HG02943 (cell line): ENCODE data around the gene SLC44A1.

Experiments
- ATAC-seq: cut with Tn5 transposase; IDR thresholded peaks from one replicate; pipeline ENCODE4 v1.9.1; 2021; ENCODE audit warnings: mild to moderate bottlenecking, low read depth, moderate library complexity; ENCODE audit not compliant: unreplicated experiment

SLC44A1 gene

GRCh38 chr9:105244003-105244733, at the start of gene SLC44A1:
Gene SLC44A1, plus strand, starts transcription at chr9:105244651. Its CDS starts 218 bp downstream, at chr9:105244869.
- ATAC-seq, result peak; percentile 87

GRCh38 chr9:105195259-105195658, 49.2 kb upstream of the SLC44A1 start:
- ATAC-seq, result no peak

DNA sequence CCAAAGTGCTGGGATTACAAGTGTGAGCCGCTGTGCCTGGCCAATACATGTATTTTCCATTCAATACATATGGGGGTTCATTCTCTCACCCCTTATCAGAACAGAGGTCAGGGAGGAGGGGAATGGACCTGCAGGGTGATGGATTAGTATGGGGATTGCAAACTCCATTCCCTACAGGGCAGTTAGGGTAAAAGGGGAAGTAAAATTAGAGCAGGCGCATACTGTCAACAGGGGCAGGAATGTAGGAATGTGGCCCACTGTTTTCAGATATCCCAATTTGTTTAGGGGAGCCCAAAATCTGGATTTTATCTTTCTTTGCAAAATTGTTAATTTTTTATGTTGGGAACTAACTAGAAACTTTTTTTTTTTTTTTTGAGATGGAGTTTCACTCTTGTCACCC, 46.4 kb upstream of the SLC44A1 start:
- ATAC-seq, result no peak

DNA sequence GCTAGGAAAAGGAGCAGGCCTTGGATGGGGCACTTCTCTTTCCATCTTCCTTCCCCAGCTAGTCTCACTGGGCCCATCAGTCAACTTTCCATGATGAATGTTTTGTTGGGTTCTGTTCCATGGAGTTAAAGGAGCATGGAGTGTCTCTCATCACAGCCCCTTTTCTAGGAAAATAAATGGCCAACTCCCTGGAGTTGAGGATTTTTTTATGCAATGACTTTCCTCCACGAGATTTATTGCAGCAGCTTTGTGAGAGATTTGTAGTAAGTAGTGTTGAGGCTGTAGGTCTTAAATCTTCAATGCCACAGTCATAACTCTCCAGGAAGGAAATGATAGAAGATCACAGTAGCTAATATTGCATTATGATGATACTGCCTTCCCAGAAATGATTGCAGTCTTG, 45.6 kb upstream of the SLC44A1 start:
- ATAC-seq, result no peak

DNA sequence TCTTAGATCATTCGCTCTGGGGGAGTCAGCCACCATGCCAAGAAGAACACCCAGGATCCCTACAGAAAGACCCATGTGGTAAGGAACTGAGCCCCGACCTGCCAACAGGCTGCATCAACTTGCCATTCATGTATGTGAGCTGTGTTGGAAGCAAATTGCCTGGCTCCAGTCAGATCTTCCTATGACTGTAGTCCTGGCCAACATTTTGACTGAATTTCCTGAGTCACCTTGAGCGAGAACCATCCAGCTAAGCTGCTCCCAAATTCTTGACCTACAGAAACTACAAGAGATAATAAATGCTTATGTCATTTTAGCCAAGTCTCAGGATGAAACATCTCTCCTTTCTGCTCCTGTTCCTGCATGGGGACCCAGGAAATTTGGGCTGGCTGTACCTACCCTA, 40.0 kb upstream of the SLC44A1 start:
- no peak for ATAC-seq

- ATAC-seq, result no peak
These were observed 38.5 kb upstream of the SLC44A1 start for GRCh38 chr9:105205787-105206495.

DNA sequence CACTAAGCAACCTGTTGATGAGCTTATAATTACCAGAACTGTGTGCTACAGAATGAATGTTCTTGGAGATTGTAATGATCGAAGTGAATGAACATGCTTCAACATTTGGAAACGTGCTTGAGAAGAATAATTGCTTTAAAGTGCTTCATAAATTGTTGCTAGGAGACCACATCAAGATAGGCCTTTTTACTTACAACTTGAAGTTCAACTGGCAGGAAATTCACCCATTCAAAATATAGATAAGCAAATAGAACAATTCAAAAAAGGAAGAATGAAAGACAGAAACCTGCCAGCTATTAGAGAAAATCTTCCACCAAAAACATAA, 38.0 kb upstream of the SLC44A1 start:
- no peak for ATAC-seq

DNA sequence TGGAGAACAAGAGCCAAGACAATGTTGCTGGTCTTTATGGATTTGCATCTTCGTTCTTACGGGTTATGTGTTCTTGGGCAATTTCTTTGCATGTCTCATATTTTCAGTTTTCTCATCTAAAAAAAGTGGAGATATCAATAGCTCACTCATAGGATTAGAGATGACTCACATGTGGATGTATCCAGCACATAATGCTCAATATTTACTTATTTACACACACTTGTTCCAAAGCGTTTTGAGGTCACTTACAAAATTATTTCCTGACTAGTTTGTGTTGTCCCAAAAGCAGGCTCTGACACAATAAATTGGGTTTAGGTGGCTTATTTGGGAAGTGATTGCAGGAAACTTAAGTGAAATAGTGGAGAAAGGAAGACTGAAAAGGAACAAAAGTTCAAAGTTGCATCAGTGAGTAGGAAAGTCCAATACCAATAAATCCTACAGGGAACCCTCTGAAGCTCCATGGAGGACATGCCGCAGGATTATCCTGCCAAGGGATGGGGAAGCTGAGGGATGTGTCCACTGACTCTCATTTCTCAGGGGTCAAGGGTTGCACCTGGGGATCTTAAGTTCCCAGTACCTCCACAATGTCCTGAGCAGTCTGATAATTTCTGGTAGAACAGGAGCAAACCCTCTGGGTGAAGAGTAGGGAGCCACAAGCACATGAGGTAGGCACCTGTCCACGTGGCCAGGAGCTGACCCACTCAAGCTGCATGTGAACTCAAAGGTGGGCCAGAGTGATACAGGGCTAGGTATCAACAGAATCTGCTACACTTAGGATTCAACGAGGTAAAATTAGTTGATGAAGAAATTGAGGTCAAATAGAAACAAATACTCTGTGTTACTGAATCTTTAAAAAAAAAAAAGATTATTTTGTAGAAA, 37.4 kb upstream of the SLC44A1 start:
- ATAC-seq, result no peak

DNA sequence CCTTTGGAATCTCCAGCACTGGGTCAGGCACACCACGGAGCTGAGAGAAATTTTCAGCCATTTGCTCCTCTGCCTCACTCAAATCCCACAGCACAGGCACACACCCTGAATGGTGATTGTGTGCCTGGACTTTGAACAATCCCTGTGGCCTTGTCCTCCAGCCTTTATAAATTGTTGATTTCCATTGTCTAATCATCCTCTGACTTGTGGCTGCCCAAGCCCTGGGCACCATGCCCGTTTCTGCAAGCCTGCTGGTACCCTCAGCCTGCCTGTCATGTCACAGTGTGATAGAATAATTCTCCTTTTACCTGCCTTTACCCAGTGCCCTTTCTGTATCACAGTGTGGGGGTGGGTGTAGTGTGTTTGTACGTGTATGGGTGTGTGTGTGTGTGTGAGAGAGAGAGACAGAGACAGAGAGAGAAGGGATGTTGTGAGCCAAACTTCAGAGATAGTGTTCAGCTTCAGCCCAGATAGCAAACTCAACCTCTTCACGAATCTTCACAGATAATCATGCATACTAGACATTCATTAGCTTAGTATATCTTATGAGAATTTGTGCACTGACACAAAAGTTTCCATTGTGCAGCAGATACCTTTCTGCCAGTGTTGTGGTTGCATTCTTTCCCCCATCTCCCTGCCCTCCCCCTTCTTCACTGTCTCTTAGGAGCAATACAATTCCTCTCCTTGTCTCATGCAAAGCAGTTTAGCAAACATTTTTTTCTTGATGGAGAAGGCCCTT, 27.8 kb upstream of the SLC44A1 start:
- no peak for ATAC-seq

DNA sequence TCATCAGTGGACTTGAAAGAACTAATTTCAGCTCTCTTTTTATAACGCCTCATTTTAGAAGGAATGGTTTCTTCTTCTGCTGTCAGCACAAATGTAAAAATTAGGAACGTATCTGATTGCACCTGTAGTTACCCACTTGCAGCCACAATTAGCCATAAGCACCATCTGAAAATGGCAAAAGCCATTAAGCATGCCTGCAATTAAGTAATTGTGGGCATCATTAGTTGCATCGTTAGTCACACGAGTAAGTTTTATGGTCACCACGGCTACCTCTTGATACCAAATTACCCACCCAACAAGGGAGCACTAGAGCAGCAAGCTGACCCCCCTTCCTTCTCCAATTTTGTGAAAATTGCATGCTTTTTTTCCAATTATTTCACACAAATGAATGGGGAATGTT, 25.8 kb upstream of the SLC44A1 start:
- ATAC-seq, result no peak

- no peak for ATAC-seq
These were observed 25.1 kb upstream of the SLC44A1 start for GRCh38 chr9:105219291-105219805.

GRCh38 chr9:105220451-105220850, 24.0 kb upstream of the SLC44A1 start:
- ATAC-seq, result no peak

DNA sequence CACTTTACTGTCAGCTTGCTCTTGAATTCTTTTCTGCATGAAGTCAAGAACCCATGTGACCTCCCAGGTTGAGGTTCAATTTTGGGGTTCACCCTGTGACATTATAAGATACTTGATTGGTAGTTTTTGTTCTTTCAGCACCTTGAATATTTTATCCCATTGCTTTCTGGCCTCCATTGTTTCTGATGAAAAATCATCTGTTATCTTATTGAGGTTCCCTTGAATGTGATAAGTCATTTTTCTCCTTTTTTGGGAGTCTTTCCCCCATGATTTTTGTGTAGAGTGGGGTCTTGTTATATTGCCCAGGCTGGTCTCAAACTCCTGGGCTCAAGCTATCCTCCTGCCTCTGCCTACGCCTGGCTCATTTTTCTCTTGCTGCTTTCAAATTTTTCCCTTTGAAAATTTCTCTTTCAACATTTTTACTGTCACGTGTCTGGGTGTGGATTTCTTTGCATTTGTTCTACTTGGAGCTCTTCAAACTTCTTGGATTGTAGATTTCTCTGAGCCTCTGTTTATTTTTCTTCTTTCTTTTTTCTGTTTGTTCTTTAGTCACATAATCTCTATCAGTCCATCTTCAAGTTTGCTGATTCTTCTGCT, 20.8 kb upstream of the SLC44A1 start:
- no peak for ATAC-seq

DNA sequence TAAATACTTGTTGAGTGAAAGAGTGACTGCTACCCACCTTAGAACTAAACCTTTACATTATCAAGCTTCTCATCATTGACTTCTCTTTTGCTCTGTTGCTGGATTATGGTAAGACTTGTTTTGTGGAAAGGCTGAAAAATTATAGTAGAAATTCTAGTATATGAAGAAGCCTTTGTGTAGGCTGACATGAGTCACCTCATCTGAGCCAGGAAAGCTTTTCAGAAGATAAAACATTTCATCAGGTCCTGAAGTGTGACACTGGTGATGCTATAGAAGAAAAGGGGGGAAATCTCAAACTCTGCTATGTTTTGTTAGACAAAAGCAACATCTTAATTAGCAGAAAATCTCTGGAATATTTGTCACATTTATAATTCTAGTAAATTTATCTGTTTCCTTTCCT, 18.4 kb upstream of the SLC44A1 start:
- no peak for ATAC-seq

- no peak for ATAC-seq
These were observed 12.2 kb upstream of the SLC44A1 start for GRCh38 chr9:105232207-105232606.

DNA sequence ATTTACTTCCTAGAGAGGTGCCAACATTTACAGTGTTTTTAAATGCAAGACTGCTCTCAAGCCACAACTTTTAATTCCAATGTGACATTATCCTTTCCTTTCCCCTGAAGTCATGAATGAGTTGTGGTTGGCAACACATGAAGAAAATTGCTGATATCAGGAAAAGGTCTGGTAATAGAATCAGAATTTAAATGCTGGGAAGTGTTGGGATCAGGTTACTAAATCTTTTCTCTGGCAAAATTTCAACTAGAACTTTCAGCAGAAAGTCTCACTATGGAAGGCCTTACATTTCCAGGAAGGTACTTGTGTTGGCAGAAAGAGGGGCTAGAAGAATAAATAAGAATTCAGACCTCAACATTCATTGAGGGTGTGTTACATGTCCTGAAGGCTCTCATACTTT, 10.6 kb upstream of the SLC44A1 start:
- no peak for ATAC-seq

GRCh38 chr9:105236261-105236660, 8.2 kb upstream of the SLC44A1 start:
- no peak for ATAC-seq

DNA sequence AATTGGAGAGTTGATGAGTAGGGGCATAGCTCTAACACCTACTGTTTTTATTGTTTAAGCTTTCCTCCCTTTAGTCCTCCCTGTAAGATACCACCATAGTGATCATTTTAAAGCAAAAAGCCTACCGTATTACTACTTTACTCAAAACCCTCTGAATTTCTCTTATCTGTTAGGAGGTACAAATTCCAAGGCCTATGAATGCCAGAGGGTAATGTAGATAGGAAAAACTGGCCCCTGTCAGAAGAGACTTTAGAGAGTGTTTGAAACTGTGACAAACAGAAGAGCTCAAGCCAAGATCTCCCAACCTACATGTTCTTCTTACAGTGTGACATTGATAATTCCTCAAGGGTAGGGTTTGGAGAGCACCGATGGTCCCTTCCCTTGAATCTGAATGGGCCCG, 7.2 kb upstream of the SLC44A1 start:
- no peak for ATAC-seq

DNA sequence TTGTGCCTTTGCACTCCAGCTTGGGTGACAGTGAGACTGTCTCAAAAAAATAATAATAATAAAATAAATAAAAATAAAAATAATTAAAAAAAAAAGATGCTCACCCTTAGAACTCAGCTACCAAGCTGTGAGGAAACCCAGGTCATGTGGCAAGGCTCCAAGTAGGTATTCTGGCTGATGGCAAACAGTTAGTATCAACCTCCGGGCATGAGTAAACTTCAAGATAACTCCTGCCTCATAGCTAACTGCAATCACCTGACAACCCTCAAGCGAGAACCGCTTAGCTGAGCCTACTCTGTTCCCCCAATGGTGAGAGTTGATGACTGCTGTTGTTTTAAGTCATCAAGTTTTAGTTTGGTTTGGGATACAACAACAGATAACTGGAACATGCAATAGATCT, 6.1 kb upstream of the SLC44A1 start:
- ATAC-seq, result no peak
